Activated CD8-positive, alpha-beta T cell treated with anti-CD3 and anti-CD28 coated beads for 36 hours (primary cell): ENCODE measurements around the gene NEK5. TPM values are rescaled to one million over a fixed set of nuclear protein-coding genes. Genes with fewer than 3 reads are reported as not detected.

ENCODE experiments used
- ATAC-seq: fragments of 200-7000 bp; cut with Tn5 transposase; one replicate; pipeline ENCODE4 v1.10.0; 2021; ENCODE audit warnings: mild to moderate bottlenecking, moderate library complexity
- CTCF ChIA-PET: fragments of 350-600 bp; sonication (Branson Sonifier 250); formaldehyde crosslinking; loops from one replicate; lab custom pipeline; 2021; ENCODE audit warnings: antibody characterized with exemption; lab: Charles Lee
- POLR2A ChIA-PET: fragments of 350-600 bp; sonication (Branson Sonifier 250); formaldehyde crosslinking; loops from one replicate; lab custom pipeline; 2021; ENCODE audit warnings: antibody characterized with exemption; lab: Charles Lee
- DNase-seq: peaks from one replicate; pipeline ENCODE4 v3.0.0-alpha.2; 2020
- H3K27ac Mint-ChIP-seq: one replicate; pipeline ENCODE4 v1.8.0; 2021; ENCODE audit warnings: mild to moderate bottlenecking, mixed read lengths
- H3K27me3 Mint-ChIP-seq: one replicate; pipeline ENCODE4 v1.8.0; 2021; ENCODE audit warnings: mixed read lengths
- H3K36me3 Mint-ChIP-seq: one replicate; pipeline ENCODE4 v1.8.0; 2021; ENCODE audit warnings: low read depth, mixed read lengths
- H3K4me1 Mint-ChIP-seq: one replicate; pipeline ENCODE4 v1.8.0; 2021; ENCODE audit warnings: low read depth, mixed read lengths
- H3K4me3 Mint-ChIP-seq: one replicate; pipeline ENCODE4 v1.8.0; 2021; ENCODE audit warnings: mild to moderate bottlenecking, moderate library complexity, mixed read lengths
- H3K9me3 Mint-ChIP-seq: one replicate; pipeline ENCODE4 v1.8.0; 2021; ENCODE audit warnings: mixed read lengths
- CTCF ChIP-seq: fragments of 200-600 bp; IDR thresholded peaks from one replicate; pipeline ENCODE4 v1.8.0; 2022; ENCODE audit warnings: antibody characterized with exemption, mild to moderate bottlenecking
- intact Hi-C: fragments of 100-400 bp; cut with micrococcal nuclease; formaldehyde crosslinking; loops from one replicate; pipeline ENCODE4 v1.10.0; 2022
- total RNA-seq, 2 experiments: library from RNA; stranded (reverse); gene quantifications; one replicate each; pipeline ENCODE4 v1.2.3, GENCODE V29; 2021

Gene NEK5
- total RNA-seq, 2 experiments from 2014 or later = 0.11 to 0.16 TPM

- TF ChIP-seq CTCF = no peak
- no peak overlapping the region for H3K27ac Mint-ChIP-seq
- no peak for ATAC-seq
Observed at GRCh38 chr13:52029569-52029968, 99.3 kb downstream of the NEK5 start.

GRCh38 chr13:52027832-52028231 is 101.0 kb downstream of the NEK5 start:
- no peak for ATAC-seq
- POLR2A ChIA-PET = interaction anchor here (1.1 kb wide), 1 partner anchor 42 kb away, joined by 3 read pairs; no protein-coding TSS in a partner anchor
- H3K4me3 Mint-ChIP-seq = no peak overlapping the region

More at GRCh38 chr13:52029569-52029968, 99.3 kb downstream of the NEK5 start:
- CTCF ChIA-PET = interaction anchor here (1.2 kb wide), 1 partner anchor 16 kb away, joined by 3 read pairs; no protein-coding TSS in a partner anchor
- H3K4me1 Mint-ChIP-seq = peaks cover 23% of the 10 kb centered on the region
- peaks cover 10% of the 10 kb centered on the region for H3K9me3 Mint-ChIP-seq
- intact Hi-C loops = no loop called here
- no peak for DNase-seq
- POLR2A ChIA-PET = no interaction called here
- no peaks in the 10 kb centered on the region for H3K27me3 Mint-ChIP-seq
- peaks cover 56% of the 10 kb centered on the region for H3K36me3 Mint-ChIP-seq
- no peak overlapping the region for H3K4me3 Mint-ChIP-seq

GRCh38 chr13:52026246-52026626 is 102.6 kb downstream of the NEK5 start:
- intact Hi-C loops = no loop called here
- POLR2A ChIA-PET = no interaction called here
- no peak for DNase-seq
- H3K9me3 Mint-ChIP-seq = peaks cover 9% of the 10 kb centered on the region
- no peak for TF ChIP-seq CTCF
- H3K4me3 Mint-ChIP-seq = no peak overlapping the region
- ATAC-seq = no peak
- CTCF ChIA-PET = no interaction called here
- no peak overlapping the region for H3K27ac Mint-ChIP-seq
- H3K36me3 Mint-ChIP-seq = peaks cover 76% of the 10 kb centered on the region
- H3K27me3 Mint-ChIP-seq = no peaks in the 10 kb centered on the region
- H3K4me1 Mint-ChIP-seq = peaks cover 17% of the 10 kb centered on the region

More at GRCh38 chr13:52027832-52028231, 101.0 kb downstream of the NEK5 start:
- Mint-ChIP-seq H3K4me1 (peaks cover 23% of the 10 kb centered on the region), H3K27me3 (no peaks in the 10 kb centered on the region), H3K9me3 (peaks cover 10% of the 10 kb centered on the region), H3K27ac (no peak overlapping the region), H3K36me3 (peaks cover 66% of the 10 kb centered on the region)
- CTCF ChIA-PET = no interaction called here
- intact Hi-C loops = no loop called here
- no peak for DNase-seq
- no peak for TF ChIP-seq CTCF

GRCh38 chr13:52025475-52026245 is 103.2 kb downstream of the NEK5 start:
- Mint-ChIP-seq H3K4me1 (peaks cover 17% of the 10 kb centered on the region), H3K27ac (no peak overlapping the region), H3K4me3 (no peak overlapping the region), H3K36me3 (peaks cover 78% of the 10 kb centered on the region), H3K9me3 (peaks cover 9% of the 10 kb centered on the region), H3K27me3 (no peaks in the 10 kb centered on the region)
- POLR2A ChIA-PET = no interaction called here
- TF ChIP-seq CTCF = no peak
- intact Hi-C loops = no loop called here
- CTCF ChIA-PET = no interaction called here
- ATAC-seq (no peak), DNase-seq (no peak)

GRCh38 chr13:52024481-52024880 is 104.4 kb downstream of the NEK5 start, which contains the start of gene UTP14C:
TSS of gene UTP14C (plus strand) at chr13:52024691. CDS start at chr13:52028805, 4,114 bp downstream.
- ATAC-seq (no peak), DNase-seq (no peak)
- no peak within 1 kb of the TSS for H3K4me3 Mint-ChIP-seq
- H3K27ac Mint-ChIP-seq = no peak within 1 kb of the TSS
- no peaks in the 10 kb centered on the region for H3K27me3 Mint-ChIP-seq
- intact Hi-C loops = no loop called here
- ChIA-PET CTCF (no interaction called here), POLR2A (interaction anchor here (0.6 kb wide), 1 partner anchor 12 kb away, joined by 3 read pairs; the partner anchor contains the start of gene ALG11)
- H3K4me1 Mint-ChIP-seq = peaks cover 17% of the 10 kb centered on the region
- no peak for TF ChIP-seq CTCF
- peaks cover 74% of the 10 kb centered on the region for H3K36me3 Mint-ChIP-seq
- H3K9me3 Mint-ChIP-seq = peaks cover 1% of the 10 kb centered on the region
